Ovary (tissue), 9 donors: ENCODE measurements around the gene CCDC50. TPM values are rescaled to one million over a fixed set of nuclear protein-coding genes. Genes with fewer than 3 reads are reported as not detected.

Experiments used
- DNase-seq, 5 donors: peaks; one replicate each; pipeline ENCODE4 v3.0.0-alpha.2; 2019 to 2020
- H3K27ac ChIP-seq, 2 donors: fragments of 200-600 bp; one replicate each; pipeline versions ENCODE4 v1.5.1 to v1.8.0; 2019 to 2022
- H3K27me3 ChIP-seq: fragments of 200-600 bp; one replicate; pipeline ENCODE4 v1.8.0; 2022
- H3K36me3 ChIP-seq: fragments of 200-600 bp; sonication (generic); one replicate; pipeline ENCODE4 v1.5.1; 2019
- H3K4me1 ChIP-seq: one replicate; pipeline ENCODE4 v1.8.1; 2013; ENCODE audit warnings: mild to moderate bottlenecking, moderate library complexity; ENCODE audit not compliant: insufficient read depth
- H3K4me3 ChIP-seq: fragments of 200-600 bp; sonication (generic); one replicate; pipeline ENCODE4 v1.5.1; 2017
- H3K9me3 ChIP-seq, 2 donors: fragments of 200-600 bp in 1 of 2; sonication (generic) in 1 of 2; one replicate each; pipeline versions ENCODE4 v1.5.1 to v1.8.1; 2013 to 2019; ENCODE audit warnings: mild to moderate bottlenecking in 1 of 2, moderate library complexity in 1 of 2
- CTCF ChIP-seq, 3 donors: fragments of 450-650 bp in 2 of 3; fragments of 200-600 bp in 1 of 3; IDR thresholded peaks; one replicate each; pipeline versions ENCODE4 v1.5.1 to v1.8.0; 2016 to 2022; ENCODE audit warnings: antibody characterized with exemption in 3 of 3, mild to moderate bottlenecking in 1 of 3
- EP300 ChIP-seq: sonication (generic); formaldehyde crosslinking; IDR thresholded peaks from one replicate; pipeline ENCODE4 v1.6.1; 2017; ENCODE audit warnings: antibody characterized with exemption
- POLR2A ChIP-seq: fragments of 450-650 bp; IDR thresholded peaks from one replicate; pipeline ENCODE4 v1.6.1; 2017; ENCODE audit warnings: antibody characterized with exemption, mild to moderate bottlenecking, moderate library complexity
- WGBS, 3 donors: extraction: QIAGEN DNeasy Blood & Tissue Kit in 1 of 3; methylation state at CpG; one replicate each; pipeline versions ENCODE4 v1.1.5 to v1.1.7; 2013 to 2017; 5-methylcytosine and 5-hydroxymethylcytosine counted together
- intact Hi-C, 4 donors: fragments of 100-400 bp; cut with DNase I; formaldehyde crosslinking; loops; one replicate each; pipeline versions ENCODE4 v1.11.0 to v1.15.1; 2022 to 2023
- polyA plus RNA-seq, 2 donors: library from polyadenylated mRNA; stranded (reverse); fragments of 200-250 nt in 1 of 2; fragments of 350-450 nt in 1 of 2; fragmentation: Illumina TruSeq in 1 of 2; extraction: RNeasy Lipid Tissue Mini Kit (QIAGEN cat#74804) in 1 of 2; gene quantifications; one replicate each; pipeline ENCODE4 v1.2.3, GENCODE V29; 2013 to 2014
- total RNA-seq, 7 donors: library from RNA; depleted of rRNA in 2 of 7; stranded (reverse); fragments of >200 nt in 2 of 7; fragmentation: NEBNext Ultra II Directional in 3 of 7; extraction: Animal tissue kit (Norgen Biotek cat#: 25700) in 3 of 7; gene quantifications; one replicate each; pipeline versions ENCODE4 v1.1.0 to v1.2.4, GENCODE V29; 2016 to 2023
- donor health status: DM: no; HTN: no; CAD: no; lungs with moderate emphysema.
- donor health status: DM: no; HTN: no; CAD: no.
- donor health status: Bipolar disorder and iron deficiency.
- donor health status: DM: yes; HTN: yes; CAD: no.
- donor health status: DM: no; HTN: no; CAD: no.
- donor health status: DM: yes; HTN: yes; CAD: no.

Gene CCDC50
- total and polyA plus RNA-seq, 9 donors: 39.6 to 85.9 (median 75.2) TPM

DNA sequence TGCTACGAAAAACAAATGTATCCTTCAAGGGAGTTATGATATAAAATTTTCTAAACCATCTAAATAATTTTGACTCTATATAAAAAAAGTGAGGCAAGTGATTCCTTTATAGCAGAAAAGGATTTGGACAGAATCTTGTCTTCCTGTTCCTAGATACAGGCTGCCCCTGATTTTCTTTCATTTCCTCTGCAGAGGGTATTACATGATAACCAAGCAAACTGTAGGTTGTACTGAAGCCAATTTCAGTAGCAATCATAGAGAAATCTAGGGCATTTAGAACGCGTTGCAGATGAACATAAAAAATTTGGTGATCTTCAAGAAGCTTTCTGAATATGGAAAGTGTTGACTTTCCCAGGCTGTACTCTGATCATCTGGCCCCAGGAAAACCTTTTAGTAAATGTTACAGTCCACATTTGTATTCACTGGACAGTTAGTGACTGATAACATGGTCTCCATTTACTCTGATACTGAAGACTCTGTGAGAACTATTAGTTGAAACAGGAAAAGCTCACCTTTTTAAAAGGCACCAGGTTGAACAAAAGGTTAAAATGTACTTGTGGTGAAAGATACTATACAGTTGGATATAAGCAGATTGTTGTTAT, 10.2 kb downstream of the CCDC50 start:
- TF ChIP-seq CTCF (IDR thresholded peaks at IDR 0.05) (no peak), POLR2A (no peak), EP300 (no peak)
- H3K4me1 ChIP-seq: peaks cover 9% of the 10 kb centered on the region
- 60 to 75% (median 71%) methylated on average over 3 of the region's 3 CpGs for WGBS, 3 donors

DNA sequence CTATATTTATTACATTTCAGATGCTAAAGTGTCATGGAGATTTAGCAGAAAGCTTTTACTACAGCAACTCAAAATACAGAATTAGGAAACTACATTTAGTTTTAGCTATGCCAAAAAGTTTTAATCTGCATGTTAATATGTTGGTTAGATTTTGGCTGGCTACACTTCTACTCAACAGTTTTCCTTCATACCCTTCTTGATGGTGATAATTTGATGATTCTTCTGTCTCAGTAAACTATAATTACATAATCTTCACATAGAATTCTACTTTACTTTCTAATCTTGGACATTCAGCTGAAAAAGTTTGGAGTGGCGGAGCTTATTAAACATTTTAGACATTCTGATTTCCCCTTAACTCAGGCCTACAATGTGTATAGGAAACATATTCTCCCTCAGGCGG, 11.2 kb downstream of the CCDC50 start:
- no peak for DNase-seq
- intact Hi-C loops: no loop called here
- Histone ChIP-seq H3K36me3 (no peaks in the 10 kb centered on the region), H3K27me3 (no peaks in the 10 kb centered on the region), H3K27ac (no peak overlapping the region), H3K4me3 (no peak overlapping the region), H3K4me1 (peaks cover 14% of the 10 kb centered on the region), H3K9me3 (no peaks in the 10 kb centered on the region)
- no peak for TF ChIP-seq POLR2A
- TF ChIP-seq EP300: no peak
- no peak for TF ChIP-seq CTCF (IDR thresholded peaks at IDR 0.05)
- WGBS, 3 donors: 74 to 96% (median 96%) methylated on average over 2 of the region's 2 CpGs

More for the DNA sequence above, 10.2 kb downstream of the CCDC50 start:
- Histone ChIP-seq H3K9me3 (no peaks in the 10 kb centered on the region), H3K4me3 (no peak overlapping the region), H3K27me3 (no peaks in the 10 kb centered on the region), H3K27ac (no peak overlapping the region), H3K36me3 (no peaks in the 10 kb centered on the region)
- intact Hi-C loops: no loop called here
- no peak for DNase-seq

- Histone ChIP-seq H3K27me3 (no peaks in the 10 kb centered on the region), H3K27ac (no peak overlapping the region), H3K36me3 (no peaks in the 10 kb centered on the region), H3K4me3 (no peak overlapping the region), H3K4me1 (peaks cover 14% of the 10 kb centered on the region), H3K9me3 (no peaks in the 10 kb centered on the region)
- 94 to 98% (median 95%) methylated on average over 1 of the region's 1 CpG for WGBS, 3 donors
- no peak for DNase-seq
- TF ChIP-seq POLR2A (no peak), CTCF (IDR thresholded peaks at IDR 0.05) (no peak), EP300 (no peak)
- intact Hi-C loops: no loop called here
Observed at GRCh38 chr3:191340966-191341365, 11.8 kb downstream of the CCDC50 start.

DNA sequence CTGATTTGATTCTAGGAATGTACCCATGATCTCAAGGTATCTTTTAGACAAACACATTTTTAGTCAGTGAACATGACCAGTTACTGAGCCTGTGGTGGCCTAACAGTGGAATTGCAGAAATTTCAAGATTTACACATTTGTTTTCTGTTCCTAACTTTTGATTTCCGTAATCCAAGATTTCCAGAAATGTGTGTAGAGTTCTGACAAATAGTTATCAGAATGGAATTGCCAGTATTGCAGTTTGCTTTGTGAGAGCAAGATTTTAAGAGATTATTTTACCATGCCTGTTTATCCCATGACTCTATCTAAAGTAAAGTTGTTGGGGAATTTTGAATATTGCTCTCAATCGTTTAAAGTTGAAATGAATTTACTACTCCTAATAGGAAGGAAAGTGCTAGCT, 12.8 kb downstream of the CCDC50 start:
- intact Hi-C loops: no loop called here
- Histone ChIP-seq H3K27ac (no peak overlapping the region), H3K27me3 (no peaks in the 10 kb centered on the region), H3K36me3 (no peaks in the 10 kb centered on the region), H3K4me3 (no peak overlapping the region), H3K9me3 (no peaks in the 10 kb centered on the region), H3K4me1 (peaks cover 17% of the 10 kb centered on the region)
- WGBS, 3 donors: 46 to 62% (median 50%) methylated on average over 2 of the region's 2 CpGs
- no peak for TF ChIP-seq CTCF (IDR thresholded peaks at IDR 0.05)
- TF ChIP-seq POLR2A: no peak
- TF ChIP-seq EP300: no peak
- DNase-seq: no peak
